Measurements from ENCODE around the gene NFE2L2. TPM values are rescaled to one million over a fixed set of nuclear protein-coding genes. Genes with fewer than 3 reads are reported as not detected.

The NFE2L2 gene
- total and polyA plus RNA-seq, 9 of the 15 experiments (the other 6 are each of a cell fraction or from before 2014, with no cell fraction given): 29.3 to 120 (median 59.3) TPM

DNA sequence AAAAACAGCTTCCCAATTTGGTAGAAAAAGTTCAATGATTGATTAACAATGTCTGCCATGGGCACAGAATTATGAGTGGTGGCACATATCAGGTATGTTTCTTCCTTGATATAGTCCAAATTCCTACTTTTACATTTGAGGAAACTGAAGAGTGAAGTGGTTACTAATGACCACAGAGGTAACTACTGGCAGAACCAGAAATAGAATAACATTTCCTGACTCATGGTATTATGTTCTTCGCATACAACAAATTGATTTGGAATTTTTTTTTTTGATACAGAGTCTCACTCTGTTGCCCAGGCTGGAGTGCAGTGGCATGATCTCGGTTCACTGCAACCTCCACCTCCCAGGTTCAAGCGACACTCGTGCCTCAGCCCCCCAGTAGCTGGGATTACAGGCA, 6.0 kb upstream of the NFE2L2 start:
- BruUV-seq (replicated peaks): no TSS peak
- no peak for DNase-seq (ENCODE audit: extremely low read depth in 1 of 4, low spot score in 3 of 4)
- POLR2A ChIA-PET: interaction anchor here (0.6 to 12.9 kb wide), 4 partner anchors 11 to 16 kb away, joined by 3 to 199 read pairs (median 4); no protein-coding TSS in a partner anchor
- H3K36me3 ChIP-seq (ENCODE audit: control insufficient read depth, insufficient read depth, low read length): no peaks in the 10 kb centered on the region
- no peak overlapping the region for H3K4me3 ChIP-seq
- no peaks in the 10 kb centered on the region for H3K9me1 ChIP-seq (ENCODE audit: control insufficient read depth, insufficient read depth, low read length)
- H3K9ac ChIP-seq (ENCODE audit: insufficient read depth in 1 of 2, low read depth in 2 of 2, low read length in 2 of 2): no peak overlapping the region
- no peak overlapping the region for H2AFZ ChIP-seq (ENCODE audit: low read depth, low read length)
- H3K79me2 ChIP-seq (ENCODE audit: control insufficient read depth, insufficient read depth, low read length): no peaks in the 10 kb centered on the region
- TF ChIP-seq, protein P1, sequence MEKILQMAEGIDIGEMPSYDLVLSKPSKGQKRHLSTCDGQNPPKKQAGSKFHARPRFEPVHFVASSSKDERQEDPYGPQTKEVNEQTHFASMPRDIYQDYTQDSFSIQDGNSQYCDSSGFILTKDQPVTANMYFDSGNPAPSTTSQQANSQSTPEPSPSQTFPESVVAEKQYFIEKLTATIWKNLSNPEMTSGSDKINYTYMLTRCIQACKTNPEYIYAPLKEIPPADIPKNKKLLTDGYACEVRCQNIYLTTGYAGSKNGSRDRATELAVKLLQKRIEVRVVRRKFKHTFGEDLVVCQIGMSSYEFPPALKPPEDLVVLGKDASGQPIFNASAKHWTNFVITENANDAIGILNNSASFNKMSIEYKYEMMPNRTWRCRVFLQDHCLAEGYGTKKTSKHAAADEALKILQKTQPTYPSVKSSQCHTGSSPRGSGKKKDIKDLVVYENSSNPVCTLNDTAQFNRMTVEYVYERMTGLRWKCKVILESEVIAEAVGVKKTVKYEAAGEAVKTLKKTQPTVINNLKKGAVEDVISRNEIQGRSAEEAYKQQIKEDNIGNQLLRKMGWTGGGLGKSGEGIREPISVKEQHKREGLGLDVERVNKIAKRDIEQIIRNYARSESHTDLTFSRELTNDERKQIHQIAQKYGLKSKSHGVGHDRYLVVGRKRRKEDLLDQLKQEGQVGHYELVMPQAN (IDR thresholded peaks at IDR 0.05; ENCODE audit: borderline replicate concordance): no peak
- TF ChIP-seq KHSRP (IDR thresholded peaks at IDR 0.05) (no peak), HEY1 (CRISPR knock-in tag; IDR thresholded peaks at IDR 0.05; ENCODE audit: borderline replicate concordance) (no peak), BDP1 (IDR thresholded peaks at IDR 0.05; ENCODE audit: insufficient read depth, insufficient read length) (no peak), SRSF1 (IDR thresholded peaks at IDR 0.05; ENCODE audit: low read depth, low read length) (no peak), GTF2A2 (tag; IDR thresholded peaks at IDR 0.05) (no peak), TAF15 (IDR thresholded peaks at IDR 0.05; ENCODE audit: low read depth, low read length) (no peak), ZNF12 (CRISPR knock-in tag; IDR thresholded peaks at IDR 0.05) (no peak), BRCA1 (IDR thresholded peaks at IDR 0.05) (no peak), BRCA1 (CRISPR knock-in tag; IDR thresholded peaks at IDR 0.05) (no peak), CBFA2T3 (IDR thresholded peaks at IDR 0.05) (no peak)
- TF ChIP-seq, protein P2, sequence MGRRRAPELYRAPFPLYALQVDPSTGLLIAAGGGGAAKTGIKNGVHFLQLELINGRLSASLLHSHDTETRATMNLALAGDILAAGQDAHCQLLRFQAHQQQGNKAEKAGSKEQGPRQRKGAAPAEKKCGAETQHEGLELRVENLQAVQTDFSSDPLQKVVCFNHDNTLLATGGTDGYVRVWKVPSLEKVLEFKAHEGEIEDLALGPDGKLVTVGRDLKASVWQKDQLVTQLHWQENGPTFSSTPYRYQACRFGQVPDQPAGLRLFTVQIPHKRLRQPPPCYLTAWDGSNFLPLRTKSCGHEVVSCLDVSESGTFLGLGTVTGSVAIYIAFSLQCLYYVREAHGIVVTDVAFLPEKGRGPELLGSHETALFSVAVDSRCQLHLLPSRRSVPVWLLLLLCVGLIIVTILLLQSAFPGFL (CRISPR knock-in tag; IDR thresholded peaks at IDR 0.05): no peak
- TF ChIP-seq, protein P3, sequence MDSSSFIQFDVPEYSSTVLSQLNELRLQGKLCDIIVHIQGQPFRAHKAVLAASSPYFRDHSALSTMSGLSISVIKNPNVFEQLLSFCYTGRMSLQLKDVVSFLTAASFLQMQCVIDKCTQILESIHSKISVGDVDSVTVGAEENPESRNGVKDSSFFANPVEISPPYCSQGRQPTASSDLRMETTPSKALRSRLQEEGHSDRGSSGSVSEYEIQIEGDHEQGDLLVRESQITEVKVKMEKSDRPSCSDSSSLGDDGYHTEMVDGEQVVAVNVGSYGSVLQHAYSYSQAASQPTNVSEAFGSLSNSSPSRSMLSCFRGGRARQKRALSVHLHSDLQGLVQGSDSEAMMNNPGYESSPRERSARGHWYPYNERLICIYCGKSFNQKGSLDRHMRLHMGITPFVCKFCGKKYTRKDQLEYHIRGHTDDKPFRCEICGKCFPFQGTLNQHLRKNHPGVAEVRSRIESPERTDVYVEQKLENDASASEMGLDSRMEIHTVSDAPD (CRISPR knock-in tag; IDR thresholded peaks at IDR 0.05): no peak
- TF ChIP-seq, protein P4, sequence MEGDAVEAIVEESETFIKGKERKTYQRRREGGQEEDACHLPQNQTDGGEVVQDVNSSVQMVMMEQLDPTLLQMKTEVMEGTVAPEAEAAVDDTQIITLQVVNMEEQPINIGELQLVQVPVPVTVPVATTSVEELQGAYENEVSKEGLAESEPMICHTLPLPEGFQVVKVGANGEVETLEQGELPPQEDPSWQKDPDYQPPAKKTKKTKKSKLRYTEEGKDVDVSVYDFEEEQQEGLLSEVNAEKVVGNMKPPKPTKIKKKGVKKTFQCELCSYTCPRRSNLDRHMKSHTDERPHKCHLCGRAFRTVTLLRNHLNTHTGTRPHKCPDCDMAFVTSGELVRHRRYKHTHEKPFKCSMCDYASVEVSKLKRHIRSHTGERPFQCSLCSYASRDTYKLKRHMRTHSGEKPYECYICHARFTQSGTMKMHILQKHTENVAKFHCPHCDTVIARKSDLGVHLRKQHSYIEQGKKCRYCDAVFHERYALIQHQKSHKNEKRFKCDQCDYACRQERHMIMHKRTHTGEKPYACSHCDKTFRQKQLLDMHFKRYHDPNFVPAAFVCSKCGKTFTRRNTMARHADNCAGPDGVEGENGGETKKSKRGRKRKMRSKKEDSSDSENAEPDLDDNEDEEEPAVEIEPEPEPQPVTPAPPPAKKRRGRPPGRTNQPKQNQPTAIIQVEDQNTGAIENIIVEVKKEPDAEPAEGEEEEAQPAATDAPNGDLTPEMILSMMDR (IDR thresholded peaks at IDR 0.05 in 2 of 3, conservative IDR thresholded peaks at IDR 0.05 in 1 of 3; ENCODE audit: insufficient read depth in 2 of 3, low read depth in 1 of 3, low read length in 3 of 3): no peak
- TF ChIP-seq, protein P5, sequence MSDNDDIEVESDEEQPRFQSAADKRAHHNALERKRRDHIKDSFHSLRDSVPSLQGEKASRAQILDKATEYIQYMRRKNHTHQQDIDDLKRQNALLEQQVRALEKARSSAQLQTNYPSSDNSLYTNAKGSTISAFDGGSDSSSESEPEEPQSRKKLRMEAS (CRISPR knock-in tag; IDR thresholded peaks at IDR 0.05): no peak
- CTCF ChIA-PET (ENCODE audit: low intra/inter-chr PET ratio): interaction anchor here (0.6 kb wide), 1 partner anchor 138 kb away, joined by 7 read pairs; no protein-coding TSS in a partner anchor
- WGBS (ENCODE audit: insufficient coverage, low coverage, missing lambda C conversion rate): 83% methylated on average over 4 of the region's 4 CpGs
- no peak overlapping the region for H3K4me2 ChIP-seq (ENCODE audit: insufficient read depth, low read length)
- H4K20me1 ChIP-seq (replicated peaks; ENCODE audit: control insufficient read depth, insufficient read depth, low read length): no peaks in the 10 kb centered on the region
- no peak for ATAC-seq
- no peak for FAIRE-seq
- peaks cover 11 to 12% of the 10 kb centered on the region in 2 experiments; a peak in 4 of 5 replicates for H3K4me1 ChIP-seq (replicated peaks in 1 of 2; ENCODE audit: control insufficient read depth in 2 of 2, insufficient read depth in 2 of 2, low read length in 2 of 2)
- intact Hi-C loops (cut with micrococcal nuclease) (no loop called here), in situ Hi-C loops (cut with MboI) (no loop called here)
- no peaks in the 10 kb centered on the region for H3K9me3 ChIP-seq (replicated peaks; ENCODE audit: control insufficient read depth, insufficient read depth, low read depth, low read length)
- H3K27ac ChIP-seq (ENCODE audit: extremely low read depth, low read depth, low read length): no peak overlapping the region
- H3K27me3 ChIP-seq (ENCODE audit: control insufficient read depth in 2 of 2, insufficient read depth in 2 of 2, low read length in 2 of 2): no peaks in the 10 kb centered on the region

Measured in K562 (cell line).